Measurements from ENCODE around the gene EPS8L3.
"Not testable (repeated sequence)": the region's sequence is repeated elsewhere in the genome, so short reads cannot be mapped to it uniquely, and the experiment has no call there.

The EPS8L3 gene

GRCh38 chr1:109713636-109714035 lies 50.1 kb downstream of the EPS8L3 start:
- no peaks in the 10 kb centered on the region for H3K9me3 ChIP-seq (ENCODE audit: control insufficient read depth, low read length)
- no peaks in the 10 kb centered on the region for H3K79me2 ChIP-seq
- no peaks in the 10 kb centered on the region for H3K36me3 ChIP-seq (ENCODE audit: control insufficient read depth, insufficient read depth, low read length)
- no peak overlapping the region for H3K27ac ChIP-seq
- H3K4me2 ChIP-seq (ENCODE audit: low read length): no peak overlapping the region
- TF ChIP-seq CTCF (IDR thresholded peaks at IDR 0.05): no peak
- no peaks in the 10 kb centered on the region for H3K4me1 ChIP-seq
- H3K27me3 ChIP-seq (ENCODE audit: control insufficient read depth, insufficient read depth, low read length): no peaks in the 10 kb centered on the region
- H2AFZ ChIP-seq: no peak overlapping the region
- H3K9ac ChIP-seq: no peak overlapping the region
- no peak overlapping the region for H3K4me3 ChIP-seq (ENCODE audit: low read depth, low read length)

GRCh38 chr1:109712321-109712864 lies 51.3 kb downstream of the EPS8L3 start:
- Histone ChIP-seq H3K79me2 (no peaks in the 10 kb centered on the region), H3K4me2 (ENCODE audit: low read length) (no peak overlapping the region), H3K36me3 (ENCODE audit: control insufficient read depth, insufficient read depth, low read length) (no peaks in the 10 kb centered on the region), H2AFZ (no peak overlapping the region), H3K9ac (no peak overlapping the region), H3K4me1 (no peaks in the 10 kb centered on the region), H3K27ac (no peak overlapping the region), H3K4me3 (ENCODE audit: low read depth, low read length) (no peak overlapping the region), H3K9me3 (ENCODE audit: control insufficient read depth, low read length) (no peaks in the 10 kb centered on the region), H3K27me3 (ENCODE audit: control insufficient read depth, insufficient read depth, low read length) (no peaks in the 10 kb centered on the region)
- TF ChIP-seq CTCF (IDR thresholded peaks at IDR 0.05): no peak

GRCh38 chr1:109711593-109712320 lies 52.0 kb downstream of the EPS8L3 start, which contains the start of gene GSTM5:
TSS of gene GSTM5 (plus strand) at chr1:109712251. CDS start at chr1:109712313, 62 bp downstream.
- H3K9me3 ChIP-seq (ENCODE audit: control insufficient read depth, low read length); H3K4me3 ChIP-seq (ENCODE audit: low read depth, low read length); H3K27me3 ChIP-seq (ENCODE audit: control insufficient read depth, insufficient read depth, low read length); H2AFZ ChIP-seq; H3K9ac ChIP-seq; H3K36me3 ChIP-seq (ENCODE audit: control insufficient read depth, insufficient read depth, low read length); H3K4me1 ChIP-seq; H3K79me2 ChIP-seq; H3K27ac ChIP-seq; H3K4me2 ChIP-seq (ENCODE audit: low read length): not testable (repeated sequence)

- not testable (repeated sequence) for H3K9ac ChIP-seq; H3K27ac ChIP-seq; H3K79me2 ChIP-seq; H3K4me2 ChIP-seq (ENCODE audit: low read length); H3K4me1 ChIP-seq; H3K9me3 ChIP-seq (ENCODE audit: control insufficient read depth, low read length); H3K4me3 ChIP-seq (ENCODE audit: low read depth, low read length); H3K27me3 ChIP-seq (ENCODE audit: control insufficient read depth, insufficient read depth, low read length); H3K36me3 ChIP-seq (ENCODE audit: control insufficient read depth, insufficient read depth, low read length); H2AFZ ChIP-seq
Measured at GRCh38 chr1:109709822-109710221, 53.9 kb downstream of the EPS8L3 start.

GRCh38 chr1:109708949-109709348 lies 54.8 kb downstream of the EPS8L3 start:
- H3K4me2 ChIP-seq (ENCODE audit: low read length); H3K9ac ChIP-seq; H3K27me3 ChIP-seq (ENCODE audit: control insufficient read depth, insufficient read depth, low read length); H3K79me2 ChIP-seq; H3K4me3 ChIP-seq (ENCODE audit: low read depth, low read length); H3K36me3 ChIP-seq (ENCODE audit: control insufficient read depth, insufficient read depth, low read length); H2AFZ ChIP-seq; H3K27ac ChIP-seq; H3K4me1 ChIP-seq; H3K9me3 ChIP-seq (ENCODE audit: control insufficient read depth, low read length): not testable (repeated sequence)

GRCh38 chr1:109705411-109705810 lies 58.3 kb downstream of the EPS8L3 start:
- H3K27me3 ChIP-seq (ENCODE audit: control insufficient read depth, insufficient read depth, low read length): no peaks in the 10 kb centered on the region
- TF ChIP-seq CTCF (IDR thresholded peaks at IDR 0.05): no peak
- no peaks in the 10 kb centered on the region for H3K9me3 ChIP-seq (ENCODE audit: control insufficient read depth, low read length)
- H3K4me3 ChIP-seq (ENCODE audit: low read depth, low read length): no peak overlapping the region
- no peak overlapping the region for H2AFZ ChIP-seq
- H3K36me3 ChIP-seq (ENCODE audit: control insufficient read depth, insufficient read depth, low read length): no peaks in the 10 kb centered on the region
- no peak overlapping the region for H3K9ac ChIP-seq
- H3K79me2 ChIP-seq: no peaks in the 10 kb centered on the region
- H3K4me1 ChIP-seq: no peaks in the 10 kb centered on the region
- no peak overlapping the region for H3K4me2 ChIP-seq (ENCODE audit: low read length)
- H3K27ac ChIP-seq: no peak overlapping the region
